Measurements from ENCODE around the gene C4orf36. TPM values are rescaled to one million over a fixed set of nuclear protein-coding genes. Genes with fewer than 3 reads are reported as not detected.

C4orf36 gene
- total and polyA plus RNA-seq, 2 of the 8 experiments (the other 6 are each of a cell fraction or from before 2014, with no cell fraction given) = 1.2 to 1.5 TPM

DNA sequence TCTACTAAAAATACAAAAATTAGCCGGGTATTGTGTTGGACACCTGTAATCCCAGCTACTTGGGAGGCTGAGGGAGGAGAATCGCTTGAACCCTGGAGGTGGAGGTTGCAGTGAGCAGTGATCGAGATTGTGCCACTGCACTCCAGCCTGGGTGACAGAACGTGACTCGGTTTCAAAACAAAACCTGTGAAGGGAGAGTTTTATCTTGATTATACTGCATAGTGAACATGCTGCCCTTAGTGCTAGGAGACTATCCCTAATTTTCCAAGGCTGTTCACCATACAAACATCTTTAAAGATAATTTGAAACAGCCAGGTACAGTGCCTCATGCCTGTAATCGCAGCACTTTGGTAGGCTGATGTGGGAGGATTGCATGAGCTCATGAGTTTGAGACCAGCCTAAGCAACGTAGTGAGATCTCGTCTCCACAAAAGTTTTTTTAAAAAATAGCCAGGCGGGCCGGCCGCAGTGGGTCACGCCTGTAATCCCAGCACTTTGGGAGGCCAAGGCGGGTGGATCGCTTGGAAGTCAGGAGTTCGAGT is 48.8 kb upstream of the C4orf36 start:
- DNase-seq (ENCODE audit: low read depth in 1 of 2, low spot score in 2 of 2) (no peak), FAIRE-seq (no peak)
- Histone ChIP-seq H2BK12ac (ENCODE audit: low read depth, low read length) (no peak overlapping the region), H3K4me2 (ENCODE audit: insufficient read depth in 1 of 2, low read depth in 2 of 2, low read length in 2 of 2) (no peak overlapping the region), H3K79me2 (ENCODE audit: control insufficient read depth in 1 of 2, insufficient read depth in 2 of 2, low read length in 2 of 2) (peaks cover 34 to 99% of the 10 kb centered on the region in 2 experiments), H3K79me1 (ENCODE audit: low read depth, low read length) (peaks cover 7% of the 10 kb centered on the region; the same call in 1 of the 2 replicates), H2BK5ac (ENCODE audit: low read depth, low read length) (no peak overlapping the region), H2BK20ac (ENCODE audit: low read length) (no peak overlapping the region), H2AFZ (ENCODE audit: low read length) (no peak overlapping the region), H2BK120ac (replicated peaks; ENCODE audit: low read depth, low read length) (no peak overlapping the region), H3K27me3 (replicated peaks in 1 of 4; ENCODE audit: control insufficient read depth in 3 of 4, extremely low read depth in 1 of 4, insufficient read depth in 3 of 4, low read length in 3 of 4) (no peaks in the 10 kb centered on the region), H3K14ac (ENCODE audit: insufficient read length) (no peak overlapping the region), H2BK15ac (ENCODE audit: low read length) (no peak overlapping the region), H3K27ac (ENCODE audit: low read depth, low read length) (no peak overlapping the region), H3K4me1 (replicated peaks in 1 of 4; ENCODE audit: control insufficient read depth in 3 of 4, insufficient read depth in 4 of 4, low read length in 3 of 4) (peaks cover 2 to 14% (median 5%) of the 10 kb centered on the region in 4 experiments; a peak in 6 of 7 replicates), H3K36me3 (ENCODE audit: control insufficient read depth in 2 of 4, insufficient read depth in 4 of 4, low read length in 3 of 4) (no peaks in the 10 kb centered on the region), H2AK5ac (ENCODE audit: low read depth, low read length) (no peak overlapping the region), H3K4me3 (ENCODE audit: extremely low read depth in 1 of 4, insufficient read depth in 2 of 4, low read depth in 3 of 4, low read length in 4 of 4) (no peak overlapping the region), H4K20me1 (replicated peaks in 1 of 2; ENCODE audit: control insufficient read depth in 1 of 2, insufficient read depth in 2 of 2, low read length in 2 of 2) (peaks cover 5% of the 10 kb centered on the region in 2 experiments), H3K18ac (ENCODE audit: extremely low read depth, low read length) (no peak overlapping the region), H3K4ac (replicated peaks; ENCODE audit: insufficient read length, low read depth, low read length) (no peak overlapping the region), H3K9ac (replicated peaks in 1 of 4; ENCODE audit: extremely low read depth in 1 of 4, low read depth in 3 of 4, low read length in 3 of 4) (no peak overlapping the region), H4K8ac (ENCODE audit: extremely low read depth, insufficient read depth, low read length) (no peak overlapping the region), H3K23me2 (ENCODE audit: low read depth, low read length) (no peaks in the 10 kb centered on the region), H3K9me3 (ENCODE audit: insufficient read depth in 2 of 2, low read depth in 1 of 2, low read length in 1 of 2) (no peaks in the 10 kb centered on the region), H4K91ac (replicated peaks; ENCODE audit: insufficient read length, low read length) (no peak overlapping the region), H4K5ac (ENCODE audit: insufficient read length, low read depth, low read length) (no peak overlapping the region), H3K56ac (replicated peaks; ENCODE audit: insufficient read length, low read depth, low read length) (no peak overlapping the region), H3K23ac (ENCODE audit: insufficient read length) (no peak overlapping the region)
- TF ChIP-seq JUN (IDR thresholded peaks at IDR 0.05; ENCODE audit: low read depth, low read length) (no peak), GTF2F1 (IDR thresholded peaks at IDR 0.05; ENCODE audit: borderline replicate concordance, low read depth, low read length) (no peak), SIN3A (conservative IDR thresholded peaks at IDR 0.05 in 1 of 2, IDR thresholded peaks at IDR 0.05 in 1 of 2; ENCODE audit: low read depth in 1 of 2, low read length in 2 of 2) (no peak)
- ChIA-PET POLR2A (ENCODE audit: partially characterized antibody) (interaction anchor here (1.0 to 15.3 kb wide), 5 partner anchors 12 to 135 kb away, joined by 3 to 319 read pairs (median 3); no protein-coding TSS in a partner anchor), CTCF (ENCODE audit: partially characterized antibody) (interaction anchor here (0.6 to 1.6 kb wide), 3 partner anchors 19 to 28 kb away, joined by 3 to 5 read pairs (median 4); no protein-coding TSS in a partner anchor)
- 96% methylated on average over 15 of the region's 15 CpGs; no CpG with 5 or more reads in 1 of the 2 experiments for WGBS, 2 experiments (ENCODE audit: extremely low coverage in 1 of 2, insufficient coverage in 1 of 2, insufficient read length in 1 of 2, insufficient replicate concordance in 2 of 2, low coverage in 1 of 2, low lambda C conversion rate in 2 of 2, missing lambda C conversion rate in 1 of 2)

Measured in H1 (cell line).